ENCODE measurements around the gene PGBD1. TPM values are rescaled to one million over a fixed set of nuclear protein-coding genes. Genes with fewer than 3 reads are reported as not detected.

PGBD1 gene
- total and polyA plus RNA-seq, 2 experiments from 2014 or later = 7.5 to 10.5 TPM

- no peak for TF ChIP-seq ZNF462 (CRISPR knock-in tag; IDR thresholded peaks at IDR 0.05)
- peak; percentile 44; the same call in 1 of the 2 replicates for TF ChIP-seq POLR2AphosphoS5 (IDR thresholded peaks at IDR 0.05; ENCODE audit: low read depth)
Measured at GRCh38 chr6:28258877-28259777, 22.2 kb upstream of the PGBD1 start, which contains the start of gene NKAPL (continued).

GRCh38 chr6:28263922-28264321 lies 17.4 kb upstream of the PGBD1 start:
- H3K9me2 ChIP-seq (ENCODE audit: insufficient read depth) = no peaks in the 10 kb centered on the region
- Mint-ChIP-seq H3K4me1 (no peaks in the 10 kb centered on the region; the same call in 1 of the 3 replicates), H3K27me3 (ENCODE audit: insufficient read depth, low read depth, poor library complexity) (peaks cover 15% of the 10 kb centered on the region), H3K36me3 (ENCODE audit: low read depth) (no peaks in the 10 kb centered on the region), H3K9me3 (peaks cover 5% of the 10 kb centered on the region; the same call in 2 of the 3 replicates), H3K4me3 (no peak overlapping the region), H3K27ac (no peak overlapping the region)
- peaks cover 3% of the 10 kb centered on the region; the same call in 1 of the 2 replicates for H3F3A ChIP-seq (replicated peaks; ENCODE audit: low read depth)
- no peaks in the 10 kb centered on the region for H3K4me1 ChIP-seq (ENCODE audit: insufficient read depth)
- DNase-seq (ENCODE audit: low spot score) = no peak
- no peak overlapping the region for H3K27ac ChIP-seq (ENCODE audit: low read depth)
- no peaks in the 10 kb centered on the region for H4K20me1 ChIP-seq (replicated peaks; ENCODE audit: insufficient read depth)
- H3K4me3 ChIP-seq = no peak overlapping the region
- peaks cover 52% of the 10 kb centered on the region for H3K27me3 ChIP-seq (ENCODE audit: insufficient read depth)
- H2AFZ ChIP-seq = no peak overlapping the region
- H3K4me2 ChIP-seq = no peak overlapping the region
- no peaks in the 10 kb centered on the region for H3K36me3 ChIP-seq (ENCODE audit: insufficient read depth)
- H3K79me2 ChIP-seq (replicated peaks; ENCODE audit: insufficient read depth) = peaks cover 16% of the 10 kb centered on the region
- ATAC-seq = no peak
- no peak for TF ChIP-seq EZH2phosphoT487 (IDR thresholded peaks at IDR 0.05; ENCODE audit: unreplicated experiment)
- no peak for TF ChIP-seq ZNF331 (CRISPR knock-in tag; IDR thresholded peaks at IDR 0.05; ENCODE audit: low read depth)
- no peak for TF ChIP-seq NANOG (IDR thresholded peaks at IDR 0.05; ENCODE audit: borderline replicate concordance)
- no peak for TF ChIP-seq REST (IDR thresholded peaks at IDR 0.05; ENCODE audit: unreplicated experiment)
- TF ChIP-seq POLR2AphosphoS5 (IDR thresholded peaks at IDR 0.05; ENCODE audit: low read depth) = no peak
- no peak for TF ChIP-seq CREB1 (CRISPR knock-in tag; IDR thresholded peaks at IDR 0.05; ENCODE audit: low read depth)
- no peak for TF ChIP-seq ETS1 (IDR thresholded peaks at IDR 0.05)
- TF ChIP-seq JUNB (IDR thresholded peaks at IDR 0.05; ENCODE audit: unreplicated experiment) = no peak
- no peak for TF ChIP-seq STAT1 (IDR thresholded peaks at IDR 0.05; ENCODE audit: unreplicated experiment)
- no peak for TF ChIP-seq ZNF114 (CRISPR knock-in tag; IDR thresholded peaks at IDR 0.05)

Data from GM23338 (cell line).